Measurements from ENCODE around the gene MYO3B.
"Not testable (repeated sequence)": the region's sequence is repeated elsewhere in the genome, so short reads cannot be mapped to it uniquely, and the experiment has no call there.

DNA sequence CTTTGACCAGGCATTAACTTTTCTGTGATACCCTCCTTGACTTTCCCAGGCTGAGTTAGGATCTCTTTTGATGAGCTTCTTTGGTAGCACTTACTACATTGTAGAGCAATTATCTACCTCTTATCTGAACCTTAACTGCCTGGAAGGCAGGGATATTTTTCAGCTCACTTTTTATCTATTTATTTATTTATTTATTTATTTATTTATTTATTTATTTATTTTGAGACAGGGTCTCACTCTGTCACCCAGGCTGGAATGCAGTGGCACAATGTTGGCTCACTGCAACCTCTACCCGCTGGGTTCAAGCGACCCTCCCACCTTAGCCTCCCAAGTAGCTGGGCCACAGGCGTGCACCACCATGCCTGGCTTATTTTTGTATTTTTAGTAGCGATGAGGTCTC is 294.6 kb downstream of the MYO3B start:
- TF ChIP-seq, protein P1, sequence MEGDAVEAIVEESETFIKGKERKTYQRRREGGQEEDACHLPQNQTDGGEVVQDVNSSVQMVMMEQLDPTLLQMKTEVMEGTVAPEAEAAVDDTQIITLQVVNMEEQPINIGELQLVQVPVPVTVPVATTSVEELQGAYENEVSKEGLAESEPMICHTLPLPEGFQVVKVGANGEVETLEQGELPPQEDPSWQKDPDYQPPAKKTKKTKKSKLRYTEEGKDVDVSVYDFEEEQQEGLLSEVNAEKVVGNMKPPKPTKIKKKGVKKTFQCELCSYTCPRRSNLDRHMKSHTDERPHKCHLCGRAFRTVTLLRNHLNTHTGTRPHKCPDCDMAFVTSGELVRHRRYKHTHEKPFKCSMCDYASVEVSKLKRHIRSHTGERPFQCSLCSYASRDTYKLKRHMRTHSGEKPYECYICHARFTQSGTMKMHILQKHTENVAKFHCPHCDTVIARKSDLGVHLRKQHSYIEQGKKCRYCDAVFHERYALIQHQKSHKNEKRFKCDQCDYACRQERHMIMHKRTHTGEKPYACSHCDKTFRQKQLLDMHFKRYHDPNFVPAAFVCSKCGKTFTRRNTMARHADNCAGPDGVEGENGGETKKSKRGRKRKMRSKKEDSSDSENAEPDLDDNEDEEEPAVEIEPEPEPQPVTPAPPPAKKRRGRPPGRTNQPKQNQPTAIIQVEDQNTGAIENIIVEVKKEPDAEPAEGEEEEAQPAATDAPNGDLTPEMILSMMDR (conservative IDR thresholded peaks at IDR 0.05; ENCODE audit: low read depth, low read length) = not testable (repeated sequence)
- not testable (repeated sequence) for TF ChIP-seq EZH2 (IDR thresholded peaks at IDR 0.05; ENCODE audit: borderline replicate concordance, low read depth, low read length, poor library complexity, severe bottlenecking)
